Endothelial cell of umbilical vein (primary cell): ENCODE results near the gene GLUL. TPM values are rescaled to one million over a fixed set of nuclear protein-coding genes. Genes with fewer than 3 reads are reported as not detected.

Source experiments
- BruUV-seq: library from RNA; stranded (reverse); fragments of 400-500 nt; replicated peaks from 2 replicates; lab custom pipeline; 2021; lab: Mats Ljungman, UMichigan
- CTCF ChIA-PET: fragments of 300-600, 350-600 bp; sonication (Branson Sonifier 250); formaldehyde crosslinking; loops from one replicate; lab custom pipeline; 2021; ENCODE audit warnings: antibody characterized with exemption, inconsistent platforms; lab: Charles Lee
- POLR2A ChIA-PET: fragments of 300-600, 350-600 bp; sonication (Branson Sonifier 250); formaldehyde crosslinking; loops from one replicate; lab custom pipeline; 2021; ENCODE audit warnings: antibody characterized with exemption, inconsistent platforms; lab: Charles Lee
- DNase-seq: peaks from one replicate; pipeline ENCODE4 v3.0.0-alpha.2; 2011; ENCODE audit warnings: low read depth, low spot score
- FAIRE-seq: peaks from 2 replicates; lab custom pipeline; 2011; peaks lifted over from hg19 to GRCh38; lab: Jason Lieb, UNC
- H2AFZ ChIP-seq: 2 replicates; pipeline ENCODE4 v1.6.0; 2012; ENCODE audit warnings: low read depth, low read length, control low read depth, inconsistent platforms
- H3K27ac ChIP-seq: 2 replicates; pipeline ENCODE4 v1.5.1; 2011; ENCODE audit warnings: low read depth, mild to moderate bottlenecking, control low read depth, low read length, moderate library complexity; ENCODE audit not compliant: insufficient read depth
- H3K27me3 ChIP-seq, 2 experiments: 2 replicates each; pipeline versions ENCODE4 v1.6.0 to v1.6.1; 2011; ENCODE audit warnings: low read length in 2 of 2, mixed read lengths in 1 of 2; ENCODE audit not compliant: control insufficient read depth in 2 of 2, insufficient read depth in 2 of 2
- H3K36me3 ChIP-seq, 2 experiments: 2 replicates in 1 of 2; 3 replicates in 1 of 2; pipeline ENCODE4 v1.5.1; 2011; ENCODE audit warnings: low read length in 2 of 2, mild to moderate bottlenecking in 1 of 2, moderate library complexity in 1 of 2; ENCODE audit not compliant: control insufficient read depth in 2 of 2, insufficient read depth in 2 of 2; ENCODE audit errors: extremely low read depth in 1 of 2
- H3K4me1 ChIP-seq: 3 replicates; pipeline ENCODE4 v1.5.1; 2011; ENCODE audit warnings: mild to moderate bottlenecking, low read length; ENCODE audit not compliant: control insufficient read depth, insufficient read depth; ENCODE audit errors: extremely low read depth
- H3K4me2 ChIP-seq: 2 replicates; pipeline ENCODE4 v1.6.1; 2011; ENCODE audit warnings: low read length, control low read depth, mixed read lengths; ENCODE audit not compliant: insufficient read depth
- H3K4me3 ChIP-seq, 3 experiments: fragments of 200-600 bp in 1 of 3; sonication (generic), shearing (Covaris generic) in 1 of 3; replicated peaks in 1 of 3; 2 replicates each; pipeline ENCODE4 v1.5.1; 2011 to 2016; ENCODE audit warnings: control low read depth in 3 of 3, low read length in 3 of 3, mild to moderate bottlenecking in 2 of 3, inconsistent platforms in 1 of 3, low read depth in 1 of 3, moderate library complexity in 1 of 3; ENCODE audit not compliant: insufficient read depth in 1 of 3
- H3K79me2 ChIP-seq: 2 replicates; pipeline ENCODE4 v1.6.0; 2012; ENCODE audit warnings: low read length, inconsistent platforms; ENCODE audit not compliant: control insufficient read depth, insufficient read depth
- H3K9ac ChIP-seq: replicated peaks from 2 replicates; pipeline ENCODE3; 2011; ENCODE audit warnings: low read length, control low read depth; ENCODE audit not compliant: insufficient read depth; ENCODE audit errors: extremely low read depth
- H3K9me1 ChIP-seq: replicated peaks from 3 replicates; pipeline ENCODE4 v1.6.0; 2011; ENCODE audit warnings: mild to moderate bottlenecking, low read length; ENCODE audit not compliant: control insufficient read depth, insufficient read depth; ENCODE audit errors: extremely low read depth
- H3K9me3 ChIP-seq: replicated peaks from 2 replicates; pipeline ENCODE4 v1.5.1; 2012; ENCODE audit warnings: low read length, inconsistent platforms; ENCODE audit not compliant: control insufficient read depth, insufficient read depth
- H4K20me1 ChIP-seq: replicated peaks from 2 replicates; pipeline ENCODE3; 2011; ENCODE audit warnings: mild to moderate bottlenecking, low read length; ENCODE audit not compliant: control insufficient read depth, insufficient read depth; ENCODE audit errors: extremely low read depth
- EZH2 ChIP-seq: IDR thresholded peaks from 2 replicates; pipeline ENCODE4 v1.6.1; 2012; ENCODE audit warnings: borderline replicate concordance, low read depth, mild to moderate bottlenecking, moderate library complexity, low read length, inconsistent platforms; ENCODE audit not compliant: severe bottlenecking
- FOS ChIP-seq: IDR thresholded peaks from 2 replicates; pipeline ENCODE4 v1.6.1; 2011; ENCODE audit warnings: mild to moderate bottlenecking, low read length, moderate library complexity, borderline replicate concordance; ENCODE audit not compliant: insufficient read depth
- GATA2 ChIP-seq: IDR thresholded peaks from 2 replicates; pipeline ENCODE4 v1.7.0; 2011; ENCODE audit warnings: low read depth, mild to moderate bottlenecking, moderate library complexity, mixed read lengths, low read length; ENCODE audit not compliant: insufficient read length, insufficient read depth
- JUN ChIP-seq: IDR thresholded peaks from 2 replicates; pipeline ENCODE4 v1.6.1; 2011; ENCODE audit warnings: borderline replicate concordance, low read depth; ENCODE audit not compliant: insufficient read length, insufficient read depth
- MYC ChIP-seq: IDR thresholded peaks from one replicate; pipeline ENCODE4 v1.6.1; 2011; ENCODE audit warnings: mild to moderate bottlenecking, low read depth, low read length
- POLR2A ChIP-seq: IDR thresholded peaks from 2 replicates; pipeline ENCODE4 v1.6.1; 2012; ENCODE audit warnings: low read depth, mild to moderate bottlenecking, control low read depth, low read length
- dilution Hi-C: fragments of 300-500 bp; cut with MboI; formaldehyde crosslinking; loops from one replicate; pipeline ENCODE4 v1.15.0; 2019; ENCODE audit warnings: low sequenced_read_pairs; ENCODE audit not compliant: extremely low pct_ligation_motif_present
- intact Hi-C: fragments of 100-400 bp; cut with micrococcal nuclease; formaldehyde crosslinking; loops from one replicate; pipeline ENCODE4 v1.10.0; 2022
- polyA plus RNA-seq, 4 experiments: library from polyadenylated mRNA; depleted of rRNA in 3 of 4; stranded (reverse) in 3 of 4; unstranded in 1 of 4; fragments of >200 nt; gene quantifications; 2 replicates each; pipeline versions ENCODE4 v1.2.1 to v1.2.3, GENCODE V29; 2011 to 2012; ENCODE audit warnings: missing spikeins in 1 of 4
- total RNA-seq: library from RNA; stranded (reverse); gene quantifications from 2 replicates; pipeline ENCODE4 v1.2.3, GENCODE V29; 2021
- TF ChIP-seq, protein P1 (sequence below): IDR thresholded peaks from 2 replicates; pipeline ENCODE4 v1.6.1; 2011; ENCODE audit not compliant: insufficient read depth, insufficient read length
- TF ChIP-seq, protein P2 (sequence below), 2 donors: IDR thresholded peaks; 1 replicate in 1 of 2; 2 replicates in 1 of 2; pipeline ENCODE4 v1.5.1; 2011; ENCODE audit warnings: low read length in 2 of 2, mild to moderate bottlenecking in 2 of 2, moderate library complexity in 2 of 2, control low read depth in 1 of 2, inconsistent platforms in 1 of 2, low read depth in 1 of 2; ENCODE audit not compliant: insufficient read depth in 1 of 2; ENCODE audit errors: extremely low read depth in 1 of 2

Gene GLUL
- total and polyA plus RNA-seq, 2 donors (not counting 3 experiments of a cell fraction or from before 2014, with no cell fraction given) = 172 to 187 TPM

DNA sequence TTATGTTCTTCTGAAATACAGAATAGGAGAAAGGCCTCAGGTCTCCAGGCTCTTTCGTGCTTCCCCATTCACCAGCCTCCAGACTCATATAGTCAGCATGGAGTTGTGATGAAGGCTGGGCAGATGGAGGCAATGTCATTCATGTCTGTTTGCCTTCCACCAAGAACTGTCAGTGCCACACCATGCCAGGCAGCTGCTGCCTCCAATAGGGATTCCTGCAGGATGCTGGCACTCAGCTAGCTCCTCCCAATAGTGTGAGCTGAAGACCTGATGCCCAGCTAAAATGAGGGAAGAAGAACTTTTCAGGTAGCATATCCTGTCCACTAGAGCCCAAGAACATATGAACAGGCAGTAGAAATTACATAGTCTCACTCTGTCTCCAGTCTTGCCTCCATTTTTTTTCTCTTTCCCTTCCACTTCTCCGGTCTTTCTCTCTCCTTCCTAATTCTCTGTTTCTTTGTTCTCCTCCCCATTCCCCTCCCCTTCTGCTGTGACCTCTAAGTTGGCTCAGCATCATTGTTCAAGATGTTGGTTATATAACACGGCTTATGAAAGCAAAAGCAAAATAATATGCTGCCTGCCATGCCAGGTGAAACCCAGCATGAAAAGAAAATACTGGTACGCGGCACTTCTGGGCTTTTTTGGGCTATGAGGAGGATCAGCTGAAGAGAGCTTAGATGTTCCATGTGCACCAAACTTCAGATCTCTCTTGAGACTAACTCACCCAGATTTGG, 17.3 kb downstream of the GLUL start:
- no peaks in the 10 kb centered on the region for H3K4me1 ChIP-seq
- H3K9me1 ChIP-seq = no peaks in the 10 kb centered on the region
- H3K79me2 ChIP-seq = no peaks in the 10 kb centered on the region
- no peak overlapping the region for H2AFZ ChIP-seq
- intact Hi-C loops (no loop called here), dilution Hi-C loops (no loop called here)
- DNase-seq = no peak
- ChIA-PET POLR2A (no interaction called here), CTCF (interaction anchor here (1.3 kb wide), 1 partner anchor 231 kb away, joined by 4 read pairs; no protein-coding TSS in a partner anchor)
- TF ChIP-seq FOS (no peak), JUN (no peak), POLR2A (no peak)
- H3K4me3 ChIP-seq = no peak overlapping the region
- no TSS peak for BruUV-seq
- H3K9ac ChIP-seq = no peak overlapping the region
- no peak for FAIRE-seq
- no peak overlapping the region for H3K4me2 ChIP-seq
- no peak overlapping the region for H3K27ac ChIP-seq
- peaks cover 0 to 2% of the 10 kb centered on the region in 2 experiments for H3K27me3 ChIP-seq
- H3K9me3 ChIP-seq = no peaks in the 10 kb centered on the region
- no peaks in the 10 kb centered on the region for H3K36me3 ChIP-seq
- H4K20me1 ChIP-seq = no peaks in the 10 kb centered on the region

DNA sequence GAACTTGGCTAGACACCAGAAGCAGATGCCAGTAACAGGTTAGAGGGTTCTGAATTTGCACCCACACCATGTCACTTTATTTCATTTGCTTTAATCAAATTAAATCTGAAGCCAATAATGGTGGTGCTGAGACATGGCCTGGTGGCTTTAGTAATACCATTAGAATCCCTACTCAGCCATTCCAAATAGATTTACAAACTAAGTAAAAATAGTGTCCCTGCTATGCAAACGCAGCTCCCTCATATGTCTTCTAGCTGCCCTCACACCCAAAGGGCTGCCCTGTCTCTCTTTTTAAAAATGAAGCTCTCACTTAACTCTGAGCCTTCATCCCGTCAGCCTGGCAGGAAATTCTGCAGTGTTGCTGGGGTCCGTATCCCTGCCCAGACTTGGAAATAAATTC, 21.1 kb downstream of the GLUL start:
- H3K9me1 ChIP-seq = no peaks in the 10 kb centered on the region
- H3K79me2 ChIP-seq = no peaks in the 10 kb centered on the region
- no peak overlapping the region for H3K4me3 ChIP-seq
- intact Hi-C loops = no loop called here
- no peak overlapping the region for H3K9ac ChIP-seq
- dilution Hi-C loops = no loop called here
- TF ChIP-seq, protein P1, sequence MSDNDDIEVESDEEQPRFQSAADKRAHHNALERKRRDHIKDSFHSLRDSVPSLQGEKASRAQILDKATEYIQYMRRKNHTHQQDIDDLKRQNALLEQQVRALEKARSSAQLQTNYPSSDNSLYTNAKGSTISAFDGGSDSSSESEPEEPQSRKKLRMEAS = no peak
- no peak for TF ChIP-seq FOS
- no peak for TF ChIP-seq POLR2A
- TF ChIP-seq, protein P2, sequence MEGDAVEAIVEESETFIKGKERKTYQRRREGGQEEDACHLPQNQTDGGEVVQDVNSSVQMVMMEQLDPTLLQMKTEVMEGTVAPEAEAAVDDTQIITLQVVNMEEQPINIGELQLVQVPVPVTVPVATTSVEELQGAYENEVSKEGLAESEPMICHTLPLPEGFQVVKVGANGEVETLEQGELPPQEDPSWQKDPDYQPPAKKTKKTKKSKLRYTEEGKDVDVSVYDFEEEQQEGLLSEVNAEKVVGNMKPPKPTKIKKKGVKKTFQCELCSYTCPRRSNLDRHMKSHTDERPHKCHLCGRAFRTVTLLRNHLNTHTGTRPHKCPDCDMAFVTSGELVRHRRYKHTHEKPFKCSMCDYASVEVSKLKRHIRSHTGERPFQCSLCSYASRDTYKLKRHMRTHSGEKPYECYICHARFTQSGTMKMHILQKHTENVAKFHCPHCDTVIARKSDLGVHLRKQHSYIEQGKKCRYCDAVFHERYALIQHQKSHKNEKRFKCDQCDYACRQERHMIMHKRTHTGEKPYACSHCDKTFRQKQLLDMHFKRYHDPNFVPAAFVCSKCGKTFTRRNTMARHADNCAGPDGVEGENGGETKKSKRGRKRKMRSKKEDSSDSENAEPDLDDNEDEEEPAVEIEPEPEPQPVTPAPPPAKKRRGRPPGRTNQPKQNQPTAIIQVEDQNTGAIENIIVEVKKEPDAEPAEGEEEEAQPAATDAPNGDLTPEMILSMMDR (IDR thresholded peaks at IDR 0.05; ENCODE audit: extremely low read depth in 1 of 2, insufficient read depth in 1 of 2, low read depth in 1 of 2, low read length in 2 of 2) = no peak
- TF ChIP-seq MYC = no peak
- no peak for TF ChIP-seq JUN
- no peak for TF ChIP-seq GATA2
- TF ChIP-seq EZH2 = no peak
- H4K20me1 ChIP-seq = no peaks in the 10 kb centered on the region
- H3K4me1 ChIP-seq = no peaks in the 10 kb centered on the region
- no peak overlapping the region for H3K27ac ChIP-seq
- DNase-seq = no peak
- H3K9me3 ChIP-seq = no peaks in the 10 kb centered on the region
- H2AFZ ChIP-seq = no peak overlapping the region
- no peaks in the 10 kb centered on the region for H3K36me3 ChIP-seq
- H3K27me3 ChIP-seq = peaks cover 2 to 5% of the 10 kb centered on the region in 2 experiments
- FAIRE-seq = no peak
- H3K4me2 ChIP-seq = no peak overlapping the region
- ChIA-PET CTCF (interaction anchor here (1.0 to 1.3 kb wide), 2 partner anchors 26 to 288 kb away, joined by 3 to 5 read pairs; no protein-coding TSS in a partner anchor), POLR2A (no interaction called here)
- BruUV-seq = no TSS peak
